ENCODE data around the gene PPP2R3C.
"Not testable (repeated sequence)": the region's sequence is repeated elsewhere in the genome, so short reads cannot be mapped to it uniquely, and the experiment has no call there.

The PPP2R3C gene

GRCh38 chr14:35123388-35123703 is 1.6 kb upstream of the PPP2R3C start:
- no peak for DNase-seq

- DNase-seq, result no peak
Measured at GRCh38 chr14:35122696-35123387, 1.1 kb upstream of the PPP2R3C start.

- no peak for DNase-seq
Measured at GRCh38 chr14:35121026-35121886, 534 bp downstream of the PPP2R3C start.

- DNase-seq, result no peak
Measured at GRCh38 chr14:35117112-35117511, 4.7 kb downstream of the PPP2R3C start.

GRCh38 chr14:35116242-35116641 is 5.5 kb downstream of the PPP2R3C start:
- DNase-seq, result no peak

GRCh38 chr14:35114036-35114435 is 7.8 kb downstream of the PPP2R3C start:
- DNase-seq, result no peak

- no peak for DNase-seq
Measured at GRCh38 chr14:35113308-35113950, 8.4 kb downstream of the PPP2R3C start.

- no peak for DNase-seq
Measured at GRCh38 chr14:35112641-35113040, 9.1 kb downstream of the PPP2R3C start.

GRCh38 chr14:35107866-35108265 is 13.9 kb downstream of the PPP2R3C start:
- no peak for DNase-seq

- DNase-seq, result not testable (repeated sequence)
Measured at GRCh38 chr14:35094645-35095044, 27.1 kb downstream of the PPP2R3C start.

GRCh38 chr14:35088514-35088913 is 33.3 kb downstream of the PPP2R3C start:
- no peak for DNase-seq

GRCh38 chr14:35085441-35085840 is 36.3 kb downstream of the PPP2R3C start:
- no peak for DNase-seq

GRCh38 chr14:35083530-35084150 is 38.1 kb downstream of the PPP2R3C start:
- no peak for DNase-seq

- no peak for DNase-seq
Measured at GRCh38 chr14:35079742-35080141, 42.0 kb downstream of the PPP2R3C start.

- DNase-seq, result no peak
Measured at GRCh38 chr14:35078082-35078481, 43.7 kb downstream of the PPP2R3C start.

- no peak for DNase-seq
Measured at GRCh38 chr14:35073486-35073885, 48.3 kb downstream of the PPP2R3C start.

GRCh38 chr14:35072226-35072625 is 49.6 kb downstream of the PPP2R3C start:
- no peak for DNase-seq

GRCh38 chr14:35068238-35069012 is 53.4 kb downstream of the PPP2R3C start:
- DNase-seq, result no peak

GRCh38 chr14:35065731-35066130 is 56.1 kb downstream of the PPP2R3C start:
- not testable (repeated sequence) for DNase-seq

- not testable (repeated sequence) for DNase-seq
Measured at GRCh38 chr14:35061113-35061791, 60.5 kb downstream of the PPP2R3C start.

GRCh38 chr14:35052637-35053036 is 69.2 kb downstream of the PPP2R3C start:
- no peak for DNase-seq

GRCh38 chr14:35051796-35052195 is 70.0 kb downstream of the PPP2R3C start:
- DNase-seq, result no peak

All from NCI-H1417 treated with DMSO at 0.1 percent for 48 hours (cell line).